GM23248 (cell line): Measurements from ENCODE around the gene GBP6.

ENCODE experiments used
- EZH2 ChIP-seq: fragments of 200-600 bp; sonication (generic); IDR thresholded peaks from 2 replicates; pipeline ENCODE4 v1.6.1; 2018; ENCODE audit warnings: antibody characterized with exemption, mild to moderate bottlenecking; ENCODE audit not compliant: insufficient read depth, poor library complexity, severe bottlenecking
- EZH2phosphoT487 ChIP-seq: fragments of 200-600 bp; sonication (generic); IDR thresholded peaks from 2 replicates; pipeline ENCODE4 v1.6.1; 2018; ENCODE audit warnings: antibody characterized with exemption, moderate library complexity, mild to moderate bottlenecking, low read depth; ENCODE audit not compliant: insufficient read depth

DNA sequence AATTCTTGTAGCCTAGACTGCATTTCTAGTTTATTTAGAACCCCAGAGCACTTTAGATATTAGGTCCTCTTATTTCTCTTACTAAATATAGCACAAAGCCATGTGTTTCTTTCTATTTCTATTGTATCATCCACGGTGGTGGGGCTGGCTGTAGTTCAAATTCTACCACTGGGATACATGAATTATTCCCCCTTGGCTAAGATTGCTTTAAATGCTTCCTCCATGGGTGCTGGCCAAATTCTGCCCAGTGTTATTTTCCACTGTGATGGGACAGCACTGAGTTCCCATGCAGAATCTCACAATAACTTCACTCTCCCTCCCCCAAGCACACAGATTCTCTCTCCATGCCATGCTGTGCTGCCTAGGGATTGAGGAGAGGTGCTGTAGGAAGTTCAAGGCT, 41.5 kb upstream of the GBP6 start:
- TF ChIP-seq EZH2 (no peak), EZH2phosphoT487 (no peak)
